Measurements from ENCODE around the gene SMIM9.
A peak's percentile ranks its signal among the peaks of the same experiment; 100 is the strongest.
"Not testable (repeated sequence)": the region's sequence is repeated elsewhere in the genome, so short reads cannot be mapped to it uniquely, and the experiment has no call there.

SMIM9 gene

DNA sequence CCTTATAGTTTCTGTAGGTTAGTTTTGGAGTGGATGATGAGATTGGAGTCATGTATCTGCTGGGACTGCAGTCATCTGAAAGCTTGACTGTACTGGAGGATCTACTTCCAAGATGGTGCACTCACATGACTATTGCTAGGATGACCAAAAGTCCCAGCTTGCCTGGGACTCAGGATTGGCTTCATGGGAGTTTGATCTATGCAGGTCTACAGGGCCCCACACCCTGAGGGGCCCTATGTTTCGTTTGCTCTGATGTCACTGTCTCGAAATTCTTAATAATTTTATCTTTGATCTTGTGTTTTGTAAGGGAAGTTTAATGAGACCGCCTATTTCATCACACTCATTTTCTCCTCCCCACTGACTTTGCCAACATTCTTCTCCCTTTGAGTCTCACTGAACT, at the start of gene SMIM9:
SMIM9 (minus strand) TSS at position 101 of the 400 bp plus-strand sequence. CDS start 3,806 bp downstream, outside the sequence.
- FAIRE-seq (no peak), DNase-seq (ENCODE audit: insufficient read length, low spot score) (no peak)
- no peak for TF ChIP-seq POLR2A (IDR thresholded peaks at IDR 0.05; ENCODE audit: low read depth, low read length)

GRCh38 chrX:154884069-154884468, 49.6 kb upstream of the SMIM9 start:
- not testable (repeated sequence) for DNase-seq (ENCODE audit: insufficient read length, low spot score); FAIRE-seq

DNA sequence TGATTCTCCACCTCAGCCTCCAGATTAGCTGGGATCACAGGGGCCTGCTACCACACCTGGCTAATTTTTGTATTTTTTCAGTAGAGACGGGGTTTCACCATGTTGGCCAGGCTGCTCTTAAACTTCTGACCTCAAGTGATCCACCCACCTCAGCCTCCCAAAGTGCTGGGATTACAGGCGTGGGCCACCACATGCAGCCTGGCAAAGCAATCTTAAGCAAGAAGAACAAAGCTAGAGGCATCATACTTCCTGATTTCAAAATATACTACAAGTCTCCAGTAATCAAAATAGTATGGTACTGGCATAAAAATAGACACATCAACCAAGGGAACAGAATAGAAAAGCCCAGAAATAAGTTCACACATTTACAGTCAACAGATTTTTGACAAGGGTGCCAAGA, 38.9 kb upstream of the SMIM9 start:
- no peak for TF ChIP-seq POLR2A (IDR thresholded peaks at IDR 0.05; ENCODE audit: low read depth, low read length)
- no peak for DNase-seq (ENCODE audit: insufficient read length, low spot score)
- FAIRE-seq = no peak

DNA sequence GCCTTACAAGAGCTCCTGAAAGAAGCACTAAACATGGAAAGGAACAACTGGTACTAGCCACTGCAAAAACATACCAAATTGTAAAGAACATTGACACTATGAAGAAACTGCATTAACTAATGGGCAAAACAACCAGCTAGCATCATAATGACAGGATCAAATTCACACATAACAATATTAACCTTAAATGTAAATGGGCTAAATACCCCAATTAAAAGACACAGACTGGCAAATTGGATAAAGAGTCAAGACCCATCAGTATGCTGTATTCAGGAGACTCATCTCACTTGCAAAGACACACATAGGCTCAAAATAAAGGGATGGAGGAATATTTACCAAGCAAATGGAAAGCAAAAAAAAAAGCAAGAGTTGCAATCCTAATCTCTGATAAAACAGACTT, 34.1 kb upstream of the SMIM9 start:
- FAIRE-seq; DNase-seq (ENCODE audit: insufficient read length, low spot score): not testable (repeated sequence)

DNA sequence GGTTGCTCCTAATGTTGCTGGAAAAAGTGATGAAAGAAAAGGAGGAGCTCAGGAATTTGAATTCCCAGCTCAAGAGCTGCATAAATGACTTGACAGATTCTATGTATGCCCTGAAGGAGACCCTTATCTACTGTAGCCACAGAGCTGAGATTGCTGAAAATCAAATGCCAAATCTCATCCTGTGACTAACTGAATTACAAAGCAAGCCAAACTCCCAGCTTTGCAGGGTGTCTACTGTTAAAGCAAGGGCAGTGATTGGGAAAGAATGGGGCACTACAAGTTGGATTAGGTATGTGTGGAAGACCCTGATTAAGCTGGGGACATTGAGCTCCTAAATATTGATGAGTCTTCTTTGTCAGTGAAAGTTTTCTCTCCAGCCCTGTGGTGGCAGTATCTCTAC, 20.8 kb upstream of the SMIM9 start:
- FAIRE-seq = no peak
- TF ChIP-seq POLR2A (IDR thresholded peaks at IDR 0.05; ENCODE audit: low read depth, low read length) = no peak
- no peak for DNase-seq (ENCODE audit: insufficient read length, low spot score)

GRCh38 chrX:154850957-154851611, 16.6 kb upstream of the SMIM9 start:
- no peak for DNase-seq (ENCODE audit: insufficient read length, low spot score)
- no peak for TF ChIP-seq POLR2A (IDR thresholded peaks at IDR 0.05; ENCODE audit: low read depth, low read length)
- FAIRE-seq = no peak

DNA sequence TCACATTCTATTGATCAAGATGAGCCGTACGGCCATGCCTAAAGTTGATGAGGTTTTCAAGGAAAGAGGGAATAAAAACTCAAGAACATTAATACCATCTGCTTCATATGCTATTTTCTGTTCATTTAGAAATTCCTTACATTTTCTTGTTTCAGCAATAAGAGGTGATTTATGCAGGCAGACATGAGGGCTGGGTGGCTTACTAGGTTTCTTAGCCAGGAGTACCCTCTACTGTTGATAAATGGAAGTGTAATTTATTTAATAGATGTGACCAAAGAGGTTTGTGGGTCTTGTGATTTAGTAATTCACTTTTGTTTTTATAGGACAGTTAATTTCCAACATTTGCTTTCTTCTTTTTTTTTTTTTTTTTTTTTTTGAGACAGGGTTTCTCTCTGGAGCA, 6.4 kb upstream of the SMIM9 start:
- TF ChIP-seq POLR2A (IDR thresholded peaks at IDR 0.05; ENCODE audit: low read depth, low read length) = no peak
- FAIRE-seq (peak; percentile 36), DNase-seq (ENCODE audit: insufficient read length, low spot score) (peak; percentile 9)

DNA sequence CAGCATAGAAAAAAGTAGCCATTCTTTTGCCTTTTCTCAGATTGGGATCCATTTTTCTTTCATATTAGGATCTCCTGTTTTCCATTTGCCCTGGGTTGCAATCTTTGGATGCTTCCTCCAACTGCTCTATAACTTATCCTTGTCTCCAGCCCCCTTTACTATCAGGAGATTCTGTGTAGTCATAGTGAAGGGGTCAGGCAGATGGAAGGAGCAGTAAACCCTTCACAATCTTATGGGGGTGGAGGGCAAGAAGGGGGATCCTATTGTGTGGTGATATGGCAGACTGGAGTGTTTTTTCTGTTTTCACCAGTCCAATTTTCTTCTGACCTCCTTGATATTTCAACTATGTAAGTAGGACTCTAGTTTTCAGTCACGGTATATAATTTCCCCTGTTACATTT, 1.7 kb upstream of the SMIM9 start:
- DNase-seq (ENCODE audit: insufficient read length, low spot score) = no peak
- TF ChIP-seq POLR2A (IDR thresholded peaks at IDR 0.05; ENCODE audit: low read depth, low read length) = no peak
- FAIRE-seq = no peak

GRCh38 chrX:154833746-154834274, 652 bp downstream of the SMIM9 start:
- no peak for TF ChIP-seq POLR2A (IDR thresholded peaks at IDR 0.05; ENCODE audit: low read depth, low read length)
- FAIRE-seq = no peak
- DNase-seq (ENCODE audit: insufficient read length, low spot score) = no peak

DNA sequence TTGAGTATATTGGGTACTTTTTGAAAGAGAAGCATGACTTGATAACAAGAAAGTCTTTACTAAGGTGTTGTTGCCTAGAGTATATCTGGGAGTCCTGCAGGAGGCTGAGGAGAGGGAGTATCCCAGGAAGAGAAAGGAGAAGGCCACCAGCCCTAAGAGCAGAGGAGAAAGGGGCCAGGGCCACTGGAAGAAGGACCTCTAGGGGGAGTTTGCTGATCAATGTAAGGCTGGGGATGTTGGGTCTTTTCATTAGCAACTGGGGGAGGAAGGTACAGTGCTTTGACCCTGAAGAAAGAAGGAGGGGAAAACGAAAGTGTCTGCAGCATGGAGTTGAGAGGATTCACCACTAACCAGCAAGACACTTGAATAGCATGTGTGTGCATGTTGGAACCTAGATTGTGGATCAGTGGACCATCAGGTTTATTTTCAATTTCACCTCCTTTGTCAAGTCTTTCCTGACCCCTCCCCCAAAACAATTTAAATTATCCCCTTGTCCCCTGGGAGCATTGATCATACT, 4.5 kb downstream of the SMIM9 start:
- no peak for FAIRE-seq
- DNase-seq (ENCODE audit: insufficient read length, low spot score) = no peak
- TF ChIP-seq POLR2A (IDR thresholded peaks at IDR 0.05; ENCODE audit: low read depth, low read length) = no peak

DNA sequence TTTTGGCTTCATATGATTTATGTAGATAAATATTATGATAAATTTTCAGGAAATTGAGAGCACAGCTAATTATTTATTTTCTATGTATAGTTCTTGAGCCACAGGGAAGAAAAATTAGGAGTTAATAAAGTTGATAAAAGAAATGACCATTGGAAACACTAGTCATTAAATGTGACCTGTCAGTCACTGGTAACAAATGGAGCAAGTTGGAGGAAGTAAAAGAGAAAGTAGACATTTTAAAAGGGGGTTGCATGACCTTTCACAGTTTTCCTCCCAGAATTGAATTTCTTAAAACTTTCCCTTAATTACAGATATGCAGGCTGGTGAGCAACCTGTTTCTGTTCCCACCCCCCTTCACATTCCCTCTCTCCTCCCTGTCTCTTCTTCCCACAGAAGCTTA, 5.3 kb downstream of the SMIM9 start:
- no peak for DNase-seq (ENCODE audit: insufficient read length, low spot score)
- TF ChIP-seq POLR2A (IDR thresholded peaks at IDR 0.05; ENCODE audit: low read depth, low read length) = no peak
- FAIRE-seq = no peak

DNA sequence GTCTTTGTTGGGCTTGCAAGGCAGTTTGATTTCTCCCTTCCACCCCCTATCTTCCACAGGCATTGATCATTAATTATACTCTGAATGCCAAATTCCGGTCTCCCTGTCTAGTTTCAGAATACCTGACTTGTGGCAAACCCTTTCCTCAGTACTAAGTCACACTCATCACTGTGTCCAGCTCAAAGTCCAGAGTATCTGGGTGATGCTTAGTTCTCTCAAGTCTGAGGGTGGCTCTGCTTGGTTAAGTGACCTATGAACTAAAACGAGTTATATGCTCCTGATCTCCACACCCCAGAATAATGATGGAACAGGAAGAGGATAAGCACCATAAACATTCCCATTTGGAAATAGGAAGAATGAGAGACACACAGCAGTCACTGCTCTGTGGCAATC, 6.5 kb downstream of the SMIM9 start:
- TF ChIP-seq POLR2A (IDR thresholded peaks at IDR 0.05; ENCODE audit: low read depth, low read length) = no peak
- DNase-seq (ENCODE audit: insufficient read length, low spot score) (no peak), FAIRE-seq (no peak)

GRCh38 chrX:154827194-154828015, 7.1 kb downstream of the SMIM9 start:
- no peak for TF ChIP-seq POLR2A (IDR thresholded peaks at IDR 0.05; ENCODE audit: low read depth, low read length)
- no peak for DNase-seq (ENCODE audit: insufficient read length, low spot score)
- FAIRE-seq = no peak

- DNase-seq (ENCODE audit: insufficient read length, low spot score); FAIRE-seq: not testable (repeated sequence)
Measured at GRCh38 chrX:154825586-154825985, 8.9 kb downstream of the SMIM9 start.

DNA sequence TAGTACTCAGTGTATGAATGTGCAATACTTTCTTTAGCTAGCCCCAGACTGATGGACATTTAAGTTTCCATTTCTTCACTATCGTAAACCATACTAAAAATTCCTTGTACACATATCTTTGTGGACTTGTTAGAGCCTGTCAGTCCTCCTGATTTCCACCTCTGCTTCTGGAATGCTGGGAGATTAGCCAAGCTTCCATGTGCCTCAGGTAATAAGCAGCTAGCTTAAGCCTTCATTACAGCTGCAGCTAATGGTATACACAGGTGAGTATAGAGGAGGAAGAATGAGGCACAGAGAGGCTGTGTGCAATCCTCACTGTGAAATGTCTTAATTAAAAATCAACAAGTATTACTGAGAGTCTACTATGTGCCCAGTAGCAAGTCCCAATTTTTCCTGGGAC, 9.8 kb downstream of the SMIM9 start:
- DNase-seq (ENCODE audit: insufficient read length, low spot score) (no peak), FAIRE-seq (no peak)
- no peak for TF ChIP-seq POLR2A (IDR thresholded peaks at IDR 0.05; ENCODE audit: low read depth, low read length)

Data from H54 (cell line).